Thyroid gland (tissue), 4 donors: ENCODE measurements around the gene SMIM12. TPM values are rescaled to one million over a fixed set of nuclear protein-coding genes. Genes with fewer than 3 reads are reported as not detected.

Experiments
- DNase-seq, 2 donors: peaks; one replicate each; pipeline ENCODE4 v3.0.0-alpha.2; 2019
- H3K27ac ChIP-seq, 3 donors: fragments of 200-600 bp; sonication (generic); 1 replicate in 2 of 3; 2 replicates in 1 of 3; pipeline ENCODE4 v1.5.1; 2016 to 2019; ENCODE audit warnings: mild to moderate bottlenecking in 1 of 3, moderate library complexity in 1 of 3
- H3K27me3 ChIP-seq: fragments of 200-600 bp; sonication (generic); one replicate; pipeline ENCODE4 v1.5.1; 2019
- H3K36me3 ChIP-seq, 2 donors: fragments of 200-600 bp; sonication (generic); one replicate each; pipeline ENCODE4 v1.5.1; 2016 to 2019
- H3K4me1 ChIP-seq, 2 donors: fragments of 200-600 bp; sonication (generic); one replicate each; pipeline ENCODE4 v1.5.1; 2017 to 2019
- H3K4me3 ChIP-seq, 3 donors: fragments of 200-600 bp; sonication (generic); replicated peaks in 1 of 3; 1 replicate in 2 of 3; 2 replicates in 1 of 3; pipeline ENCODE4 v1.5.1; 2016; ENCODE audit warnings: mild to moderate bottlenecking in 1 of 3
- H3K9me3 ChIP-seq: fragments of 200-600 bp; sonication (generic); one replicate; pipeline ENCODE4 v1.5.1; 2017
- CTCF ChIP-seq, 6 experiments: fragments of 200-600 bp in 3 of 6; fragments of 450-650 bp in 3 of 6; sonication (generic) in 3 of 6; IDR thresholded peaks; one replicate each; pipeline ENCODE4 v1.5.1; 2016 to 2019; ENCODE audit warnings: antibody characterized with exemption in 6 of 6, mild to moderate bottlenecking in 2 of 6, inconsistent platforms in 1 of 6, moderate library complexity in 1 of 6
- POLR2A ChIP-seq, 2 donors: fragments of 450-650 bp; IDR thresholded peaks; one replicate each; pipeline ENCODE4 v1.6.1; 2017; ENCODE audit warnings: antibody characterized with exemption in 2 of 2, mild to moderate bottlenecking in 2 of 2, moderate library complexity in 1 of 2
- WGBS, 2 donors: methylation state at CpG; one replicate each; pipeline ENCODE4 v1.1.5; 2017; 5-methylcytosine and 5-hydroxymethylcytosine counted together
- intact Hi-C: fragments of 100-400 bp; cut with DNase I; formaldehyde crosslinking; loops from one replicate; pipeline ENCODE4 v1.15.1; 2023
- total RNA-seq, 4 donors: library from RNA; depleted of rRNA; stranded (reverse); fragments of >200 nt; gene quantifications; one replicate each; pipeline ENCODE4 v1.2.3, GENCODE V29; 2016

Gene SMIM12
- total RNA-seq, 4 donors from 2014 or later: 26.5 to 32.8 (median 29.8) TPM

DNA sequence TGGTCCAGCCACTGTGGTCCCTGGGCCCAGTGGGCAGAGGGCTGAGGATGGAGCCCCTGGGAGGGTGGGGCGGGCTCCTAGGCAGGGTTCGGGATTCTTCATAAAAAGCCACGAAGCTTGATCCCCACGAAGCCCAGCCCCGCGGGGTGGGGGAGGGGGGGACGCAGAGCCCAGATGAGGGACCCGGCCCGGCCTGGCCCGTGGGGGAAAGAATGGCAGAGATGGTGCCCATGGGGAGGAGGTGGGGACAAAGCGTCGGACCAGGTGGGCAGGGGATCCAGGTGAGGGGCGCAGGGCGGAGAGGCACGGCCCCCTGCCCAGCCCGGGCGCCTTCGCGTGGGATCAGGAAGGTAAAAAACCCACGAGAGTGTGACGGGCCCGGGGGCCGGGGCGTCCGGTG is 6.0 kb upstream of the SMIM12 start:
- H3K4me1 ChIP-seq: peaks cover 8 to 11% of the 10 kb centered on the region in 2 donors
- H3K9me3 ChIP-seq: no peaks in the 10 kb centered on the region
- H3K4me3 ChIP-seq: peak overlapping the region; percentile 32 to 83 (median 47)
- intact Hi-C loops: loop anchor here (5.0 kb wide), 1 partner anchor 78 kb away; no protein-coding TSS in a partner anchor
- DNase-seq: peak in 1 of 2 donors; percentile 15
- TF ChIP-seq CTCF (IDR thresholded peaks at IDR 0.05): no peak
- TF ChIP-seq POLR2A (IDR thresholded peaks at IDR 0.05): no peak
- 5 to 12% methylated on average over 6 to 12 of the region's 25 CpGs for WGBS, 2 donors
- peak overlapping the region; percentile 72 to 94 (median 86) for H3K27ac ChIP-seq
- H3K36me3 ChIP-seq: no peaks in the 10 kb centered on the region
- H3K27me3 ChIP-seq: no peaks in the 10 kb centered on the region

DNA sequence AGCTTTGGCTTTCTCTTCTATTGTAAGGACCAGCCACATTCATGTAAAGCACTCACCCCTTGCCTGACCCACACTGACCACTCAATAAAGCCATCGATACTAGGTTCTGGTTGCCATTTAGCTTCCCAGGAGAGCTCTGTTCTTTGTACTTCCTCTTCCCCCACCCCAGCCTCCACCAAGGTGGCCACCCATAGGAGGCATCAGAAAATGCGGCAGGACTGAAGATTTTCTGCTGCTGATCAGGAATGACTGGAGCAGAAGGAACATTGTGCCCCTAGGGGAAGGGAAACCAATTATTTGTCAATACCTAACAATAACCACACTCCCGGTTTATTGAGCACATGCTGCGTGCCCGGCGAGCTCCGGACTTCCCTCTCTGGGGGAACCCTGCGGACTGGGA is 5.2 kb upstream of the SMIM12 start:
- Histone ChIP-seq H3K4me3 (no peak overlapping the region), H3K4me1 (peaks cover 8 to 16% of the 10 kb centered on the region in 2 donors), H3K36me3 (no peaks in the 10 kb centered on the region), H3K9me3 (no peaks in the 10 kb centered on the region), H3K27ac (no peak overlapping the region), H3K27me3 (no peaks in the 10 kb centered on the region)
- TF ChIP-seq POLR2A (IDR thresholded peaks at IDR 0.05) (no peak), CTCF (IDR thresholded peaks at IDR 0.05) (no peak)
- intact Hi-C loops: loop anchor here (5.0 kb wide), 1 partner anchor 77 kb away; no protein-coding TSS in a partner anchor
- DNase-seq: no peak
- 93 to 94% methylated on average over 7 to 8 of the region's 8 CpGs for WGBS, 2 donors

- Histone ChIP-seq H3K4me3 (no peak overlapping the region), H3K9me3 (no peaks in the 10 kb centered on the region), H3K27ac (no peak overlapping the region), H3K4me1 (peaks cover 14 to 21% of the 10 kb centered on the region in 2 donors), H3K27me3 (no peaks in the 10 kb centered on the region), H3K36me3 (no peaks in the 10 kb centered on the region)
- TF ChIP-seq POLR2A (IDR thresholded peaks at IDR 0.05) (no peak), CTCF (IDR thresholded peaks at IDR 0.05) (no peak)
- no peak for DNase-seq
- intact Hi-C loops: no loop called here
Observed at GRCh38 chr1:34863501-34863900, 4.0 kb upstream of the SMIM12 start.

DNA sequence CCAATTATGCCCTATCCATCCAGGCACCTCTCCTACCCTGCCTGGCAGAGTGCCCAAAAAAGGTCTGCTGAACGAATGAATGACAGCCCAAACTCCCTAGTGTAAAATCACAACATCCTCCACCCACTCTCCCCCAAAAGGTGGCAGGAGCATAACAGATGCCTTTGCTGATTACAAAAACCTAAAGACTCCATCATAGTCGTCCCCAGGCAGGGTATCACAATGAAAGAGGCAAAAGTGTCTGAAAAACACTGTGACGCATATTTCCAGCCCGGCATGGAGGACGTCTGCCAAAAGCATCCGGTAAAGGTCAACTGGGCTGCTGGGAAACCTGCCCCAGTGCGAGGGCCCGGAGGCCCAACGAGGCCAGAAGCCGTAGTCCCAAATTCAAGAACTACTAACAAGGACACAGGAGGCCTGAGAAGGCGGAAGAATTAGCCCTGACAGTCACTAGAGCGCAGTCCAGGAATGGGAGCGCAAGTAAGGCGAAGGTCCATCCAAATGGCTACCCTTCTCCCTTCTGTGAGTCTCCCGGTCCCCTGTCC is 576 bp downstream of the SMIM12 start:
- peak overlapping the region; percentile 55 to 74 (median 69) for H3K27ac ChIP-seq
- peaks cover 17 to 18% of the 10 kb centered on the region in 2 donors for H3K36me3 ChIP-seq
- WGBS, 2 donors: 0 to 2% methylated on average over 13 to 15 of the region's 15 CpGs
- no peak for DNase-seq
- no peaks in the 10 kb centered on the region for H3K9me3 ChIP-seq
- intact Hi-C loops: no loop called here
- peak overlapping the region; percentile 67 to 90 (median 80) for H3K4me3 ChIP-seq
- peaks cover 16 to 25% of the 10 kb centered on the region in 2 donors for H3K4me1 ChIP-seq
- no peaks in the 10 kb centered on the region for H3K27me3 ChIP-seq
- TF ChIP-seq CTCF (IDR thresholded peaks at IDR 0.05): no peak

GRCh38 chr1:34856697-34857096 is 2.9 kb downstream of the SMIM12 start:
- no peak for DNase-seq
- TF ChIP-seq POLR2A (IDR thresholded peaks at IDR 0.05): no peak
- no peak for TF ChIP-seq CTCF (IDR thresholded peaks at IDR 0.05)
- Histone ChIP-seq H3K27ac (no peak overlapping the region), H3K4me3 (no peak overlapping the region), H3K4me1 (peaks cover 16 to 37% of the 10 kb centered on the region in 2 donors), H3K27me3 (no peaks in the 10 kb centered on the region), H3K36me3 (peaks cover 18% of the 10 kb centered on the region in 2 donors), H3K9me3 (no peaks in the 10 kb centered on the region)
- 91 to 93% methylated on average over 6 of the region's 6 CpGs for WGBS, 2 donors
- intact Hi-C loops: no loop called here
